ENCODE data around the gene CATSPERZ.

DNA sequence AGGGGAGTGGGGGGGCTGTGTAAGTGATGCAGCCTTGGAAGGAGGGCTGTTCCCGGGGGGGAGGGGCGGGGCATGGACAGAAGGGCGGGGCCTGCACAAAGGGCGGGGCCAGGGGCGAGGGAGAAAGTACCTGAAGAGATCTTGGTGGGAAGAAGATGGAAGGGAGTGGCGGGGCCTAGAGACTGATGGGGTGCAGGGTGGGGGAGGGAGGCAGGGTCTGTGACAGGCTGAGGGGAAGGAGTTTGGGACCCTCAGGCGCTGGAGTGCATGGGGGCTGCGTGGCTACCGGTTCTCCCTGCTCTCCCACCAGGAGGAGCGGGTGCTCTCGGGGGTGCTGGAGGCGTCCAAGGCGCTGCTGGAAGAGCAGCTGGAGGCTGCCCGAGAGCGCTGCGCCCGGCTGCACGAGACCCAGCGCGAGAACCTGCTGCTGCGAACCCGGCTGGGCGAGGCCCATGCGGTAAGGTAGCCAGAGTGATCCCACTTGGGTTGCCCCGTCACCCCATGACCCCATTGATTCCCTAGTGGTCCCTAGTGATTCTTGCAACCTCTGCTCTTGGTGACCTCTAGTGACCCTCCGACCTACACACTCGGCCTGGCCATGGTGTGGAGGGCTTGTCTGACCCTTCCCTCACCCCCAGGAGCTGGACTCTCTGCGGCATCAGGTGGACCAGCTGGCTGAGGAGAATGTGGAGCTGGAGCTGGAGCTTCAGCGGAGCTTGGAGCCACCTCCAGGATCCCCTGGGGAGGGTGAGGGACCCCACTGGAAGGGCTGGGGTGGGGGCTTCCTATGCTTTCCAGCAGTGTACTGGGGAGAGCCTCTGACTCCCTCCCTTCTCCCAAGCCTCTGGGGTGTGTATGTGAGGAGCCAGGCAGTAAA is 42.9 kb downstream of the CATSPERZ start:
- TF ChIP-seq, protein P1, sequence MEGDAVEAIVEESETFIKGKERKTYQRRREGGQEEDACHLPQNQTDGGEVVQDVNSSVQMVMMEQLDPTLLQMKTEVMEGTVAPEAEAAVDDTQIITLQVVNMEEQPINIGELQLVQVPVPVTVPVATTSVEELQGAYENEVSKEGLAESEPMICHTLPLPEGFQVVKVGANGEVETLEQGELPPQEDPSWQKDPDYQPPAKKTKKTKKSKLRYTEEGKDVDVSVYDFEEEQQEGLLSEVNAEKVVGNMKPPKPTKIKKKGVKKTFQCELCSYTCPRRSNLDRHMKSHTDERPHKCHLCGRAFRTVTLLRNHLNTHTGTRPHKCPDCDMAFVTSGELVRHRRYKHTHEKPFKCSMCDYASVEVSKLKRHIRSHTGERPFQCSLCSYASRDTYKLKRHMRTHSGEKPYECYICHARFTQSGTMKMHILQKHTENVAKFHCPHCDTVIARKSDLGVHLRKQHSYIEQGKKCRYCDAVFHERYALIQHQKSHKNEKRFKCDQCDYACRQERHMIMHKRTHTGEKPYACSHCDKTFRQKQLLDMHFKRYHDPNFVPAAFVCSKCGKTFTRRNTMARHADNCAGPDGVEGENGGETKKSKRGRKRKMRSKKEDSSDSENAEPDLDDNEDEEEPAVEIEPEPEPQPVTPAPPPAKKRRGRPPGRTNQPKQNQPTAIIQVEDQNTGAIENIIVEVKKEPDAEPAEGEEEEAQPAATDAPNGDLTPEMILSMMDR (IDR thresholded peaks at IDR 0.05), result no peak
- no peak for TF ChIP-seq POLR2A (IDR thresholded peaks at IDR 0.05)

Measured in ovary (tissue), 3 donors.